NOMO-1 (cell line): ENCODE measurements around the gene RAD52.
"Not testable (repeated sequence)": the region's sequence is repeated elsewhere in the genome, so short reads cannot be mapped to it uniquely, and the experiment has no call there.

Experiments
- DNase-seq, 2 experiments: peaks; one replicate each; lab custom pipeline; 2025; ENCODE audit not compliant: unreplicated experiment in 2 of 2; lab: John Stamatoyannopoulos, UW

RAD52 gene

DNA sequence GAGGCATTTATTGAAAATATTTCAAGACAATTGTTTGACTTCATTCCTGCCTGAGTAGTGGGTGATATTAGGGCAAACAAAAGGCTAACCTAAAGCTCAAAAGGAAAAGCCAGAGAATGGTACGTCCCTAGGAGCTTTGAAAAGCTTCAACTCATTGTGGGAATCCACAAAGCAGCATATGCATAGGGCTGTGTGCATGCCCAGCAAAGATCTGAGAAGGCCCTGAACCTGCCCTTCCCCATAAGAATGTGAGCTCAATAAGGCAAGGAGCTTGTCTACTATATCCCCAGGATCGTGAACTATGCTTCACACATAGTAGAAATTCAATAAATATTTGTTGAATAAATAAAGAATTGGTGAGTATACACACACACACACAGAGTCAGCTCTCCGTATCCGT is 19.1 kb upstream of the RAD52 start:
- no peak for DNase-seq

DNA sequence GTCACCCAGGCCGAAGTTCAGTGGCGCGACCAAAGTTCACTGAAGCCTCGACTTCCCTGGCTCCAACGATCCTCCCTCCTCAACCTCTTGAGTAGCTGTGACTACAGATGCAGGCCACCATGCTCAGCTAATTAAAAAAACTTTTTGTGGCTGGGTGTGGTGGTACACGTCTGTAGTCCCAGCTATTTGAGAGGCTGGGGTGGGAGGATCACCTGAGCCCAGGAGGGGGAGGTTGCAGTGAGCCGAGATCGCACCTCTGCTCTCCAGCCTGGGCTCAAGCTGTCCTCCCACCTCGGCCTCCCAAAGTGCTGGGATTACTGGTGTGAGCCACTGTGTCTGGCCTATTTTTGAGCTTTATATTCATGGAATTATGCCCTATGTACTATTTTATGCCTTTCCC is 18.1 kb upstream of the RAD52 start:
- DNase-seq, result no peak

DNA sequence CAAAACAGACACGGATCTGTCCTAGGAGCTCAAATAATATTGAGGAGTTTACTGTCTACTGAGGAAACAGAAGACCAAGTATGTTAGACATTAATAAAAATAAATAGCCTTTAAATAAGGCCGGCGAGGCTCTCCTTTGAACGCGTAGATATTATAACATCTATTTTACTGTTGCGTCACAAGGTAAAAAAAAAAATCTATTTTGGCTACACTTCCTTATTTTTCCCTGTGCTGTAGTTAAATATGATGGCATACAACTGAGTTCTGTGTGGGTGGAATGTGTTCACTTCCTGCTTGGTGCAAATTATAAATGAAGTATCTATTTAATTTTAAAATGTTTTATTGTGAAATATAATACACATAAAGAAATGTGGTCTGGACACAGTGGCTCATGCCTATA is 17.2 kb upstream of the RAD52 start:
- DNase-seq, result peak; percentile 57 to 64

DNA sequence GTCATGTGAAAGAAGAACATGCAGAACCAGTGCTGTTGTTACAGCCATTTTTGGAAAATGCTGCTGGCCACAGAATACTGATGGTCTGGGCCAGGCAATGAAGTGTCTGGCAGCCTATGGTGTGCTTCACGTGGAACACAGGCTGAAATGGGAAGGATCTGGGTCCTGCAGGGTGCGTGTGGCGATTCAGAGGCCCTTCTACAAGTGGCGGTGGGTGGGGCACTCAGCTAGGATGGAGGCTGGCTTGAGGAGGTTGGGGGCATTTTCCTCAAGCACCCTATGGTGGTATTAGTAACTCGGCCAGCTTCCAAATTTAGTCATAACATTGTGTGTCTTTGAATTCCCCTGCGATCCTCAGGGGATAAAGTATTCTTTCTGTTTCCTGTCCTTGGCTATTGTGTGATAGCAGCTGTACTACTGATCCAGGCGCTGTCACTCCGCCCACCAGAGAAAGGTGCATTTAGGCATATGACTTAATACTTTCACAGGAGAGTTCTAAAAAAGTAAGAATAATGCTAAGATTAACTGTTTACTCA is 9.2 kb upstream of the RAD52 start:
- no peak for DNase-seq

DNA sequence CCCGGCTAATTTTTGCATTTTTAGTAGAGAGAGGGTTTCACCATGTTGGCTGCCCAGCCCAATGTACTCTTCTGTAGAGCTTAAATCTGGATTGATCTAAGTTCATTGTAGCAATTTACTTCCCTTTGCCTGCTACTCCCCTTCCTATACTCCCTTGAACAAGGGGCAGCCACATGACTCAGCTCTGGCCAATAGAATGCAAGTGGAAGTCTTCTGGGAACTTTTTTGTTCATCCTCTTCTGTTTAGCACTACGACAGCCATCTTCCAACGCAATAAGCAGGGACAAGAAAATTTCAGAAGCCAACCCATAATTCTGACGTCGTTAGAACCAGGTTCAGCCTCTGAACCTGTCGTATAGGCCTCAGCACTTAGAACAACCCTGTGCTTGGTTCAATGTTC is 6.4 kb upstream of the RAD52 start:
- DNase-seq, result no peak

DNA sequence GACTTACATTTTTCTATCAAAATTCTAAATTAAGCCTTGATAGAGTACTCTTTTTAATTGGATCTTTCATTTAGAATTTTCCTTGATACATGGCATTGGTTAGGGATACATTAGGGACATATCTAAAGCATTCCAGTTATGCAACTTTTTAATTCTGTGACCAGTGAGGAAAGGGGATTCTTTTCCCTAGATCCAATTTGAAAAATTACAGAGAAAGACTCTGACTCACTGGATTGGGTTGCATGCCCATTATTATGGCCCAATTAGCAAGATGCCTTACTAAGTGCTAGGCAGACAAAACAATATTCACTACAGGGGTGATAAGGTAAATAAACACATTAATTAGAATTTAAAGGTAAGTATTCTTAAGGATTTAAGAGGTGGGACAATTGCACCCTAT is 5.2 kb upstream of the RAD52 start:
- DNase-seq, result no peak

DNA sequence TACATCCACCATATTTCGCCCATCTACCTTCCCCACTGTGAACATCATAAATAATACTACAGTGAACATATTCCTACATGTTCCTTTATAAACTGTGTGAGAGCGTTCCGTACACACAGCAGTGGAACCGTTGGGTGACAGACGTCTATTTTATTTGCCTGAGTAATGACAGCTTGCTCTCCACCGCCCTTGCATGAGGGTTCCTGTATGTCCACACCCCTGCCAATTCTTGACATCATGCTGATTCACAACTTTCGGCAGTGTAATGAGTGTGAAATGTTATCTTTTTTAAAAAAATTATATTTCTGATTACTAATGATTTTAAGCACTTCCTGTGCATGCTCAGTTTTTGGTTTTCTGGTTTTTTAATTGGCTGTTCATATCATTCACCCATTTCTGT is 4.3 kb upstream of the RAD52 start:
- DNase-seq, result no peak

DNA sequence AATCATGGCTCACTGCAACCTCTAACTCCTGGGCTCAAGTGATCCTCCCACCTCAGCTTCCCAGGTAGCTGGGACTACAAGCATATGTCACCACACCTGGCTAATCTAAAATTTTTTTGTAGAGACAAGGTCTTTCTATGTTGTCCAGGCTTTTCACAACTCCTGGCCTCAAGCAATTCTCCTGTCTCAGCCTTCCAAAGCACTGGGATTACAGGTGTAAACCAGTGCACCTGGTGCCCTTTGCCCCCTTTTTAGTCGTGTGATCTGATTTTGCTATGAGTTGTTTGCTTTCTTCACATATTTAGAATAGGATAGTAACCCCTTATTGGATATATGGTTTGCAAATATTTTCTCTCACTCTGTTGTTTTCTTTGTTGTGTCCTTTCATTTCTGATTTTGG is 1.7 kb upstream of the RAD52 start:
- no peak for DNase-seq

DNA sequence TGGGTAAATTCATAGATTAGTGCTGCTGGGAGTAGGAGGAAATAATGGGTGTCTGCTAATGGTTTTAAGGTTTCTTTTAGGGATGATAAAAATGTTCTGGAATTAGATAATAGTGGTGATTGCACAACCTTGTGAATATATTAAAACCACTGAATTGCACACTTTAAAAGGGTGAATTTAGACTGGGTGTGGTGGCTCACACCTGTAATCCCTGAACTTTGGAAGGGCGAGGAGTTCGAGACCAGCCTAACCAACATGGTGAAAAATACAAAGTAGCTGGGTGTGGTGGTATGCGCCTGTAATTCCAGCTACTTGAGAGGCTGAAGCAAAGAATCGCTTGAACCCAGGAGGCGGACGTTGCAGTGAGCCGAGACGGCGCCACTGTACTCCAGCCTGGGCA is 1.3 kb downstream of the RAD52 start:
- no peak for DNase-seq

DNA sequence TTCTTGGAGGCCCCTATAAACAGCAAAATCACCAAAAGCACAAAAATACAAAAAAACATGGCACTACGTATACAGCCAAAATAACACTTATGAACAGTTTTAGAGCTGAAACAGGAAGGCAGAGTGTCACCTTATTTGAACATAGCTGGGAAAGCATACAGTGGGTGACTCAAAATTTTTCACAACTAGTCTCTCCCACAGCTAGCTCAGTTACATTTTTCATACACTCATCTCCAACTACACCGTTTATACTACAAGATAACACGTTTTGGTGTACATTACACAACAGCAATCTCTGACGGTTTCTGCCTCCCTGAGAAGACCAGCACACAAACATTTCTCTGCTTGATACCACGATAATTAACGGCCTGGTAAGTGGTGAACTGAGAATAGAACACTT is 2.9 kb downstream of the RAD52 start:
- no peak for DNase-seq

DNA sequence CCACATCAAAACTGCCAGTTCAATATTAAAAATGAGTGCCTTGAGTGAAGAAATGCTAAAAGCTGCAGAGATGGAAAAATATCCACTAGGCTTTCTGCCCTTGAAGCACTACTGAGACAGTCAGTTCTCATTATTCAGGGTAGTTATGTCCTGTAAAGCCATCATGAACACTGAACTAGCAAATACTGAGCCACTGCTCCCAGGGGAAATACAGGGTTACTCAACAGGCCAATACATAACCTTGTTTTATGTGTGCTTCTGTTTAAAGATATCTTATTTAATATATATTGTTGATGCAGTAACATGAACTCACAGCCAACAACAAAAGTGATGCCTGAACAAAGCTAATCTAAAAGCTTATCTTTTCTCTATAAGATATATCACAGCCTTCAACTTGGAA is 3.3 kb downstream of the RAD52 start:
- DNase-seq, result no peak

DNA sequence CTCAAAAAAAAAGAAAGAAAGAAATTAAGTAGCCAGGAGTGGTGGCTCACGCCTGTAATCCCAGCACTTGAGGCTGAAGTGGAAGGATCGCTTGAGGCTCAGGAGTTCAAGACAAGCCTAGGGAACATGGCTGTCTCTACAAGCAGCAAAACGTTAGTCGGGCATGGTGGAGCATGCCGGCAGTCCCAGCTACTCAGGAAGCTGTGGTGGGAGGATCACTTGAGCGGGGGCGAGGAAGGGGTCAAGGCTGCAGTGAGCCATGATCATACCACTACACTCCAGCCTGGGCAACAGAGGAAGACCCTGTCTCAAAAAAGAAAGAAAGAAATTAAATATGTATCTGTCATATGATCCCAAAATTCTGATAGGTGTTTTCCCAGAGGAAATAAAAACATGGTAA is 5.3 kb downstream of the RAD52 start:
- no peak for DNase-seq

DNA sequence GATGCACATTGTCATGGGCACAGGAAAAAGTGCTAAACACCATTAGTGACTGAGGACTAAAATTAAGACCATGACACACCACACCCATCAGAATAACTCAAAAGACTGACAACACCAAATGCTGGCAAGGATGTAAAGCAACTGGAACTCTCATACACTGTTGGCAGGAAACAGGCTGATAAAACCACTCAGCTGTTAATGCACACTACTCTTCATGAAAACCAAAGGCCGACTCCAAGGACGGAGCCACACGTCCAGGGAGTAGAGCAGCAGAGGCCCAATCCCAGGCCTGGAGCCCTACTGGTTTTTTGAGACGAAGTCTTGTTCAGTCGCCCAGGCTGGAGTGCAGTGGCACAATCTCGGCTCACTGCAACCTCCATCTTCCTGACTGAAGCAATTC is 6.4 kb downstream of the RAD52 start:
- no peak for DNase-seq

DNA sequence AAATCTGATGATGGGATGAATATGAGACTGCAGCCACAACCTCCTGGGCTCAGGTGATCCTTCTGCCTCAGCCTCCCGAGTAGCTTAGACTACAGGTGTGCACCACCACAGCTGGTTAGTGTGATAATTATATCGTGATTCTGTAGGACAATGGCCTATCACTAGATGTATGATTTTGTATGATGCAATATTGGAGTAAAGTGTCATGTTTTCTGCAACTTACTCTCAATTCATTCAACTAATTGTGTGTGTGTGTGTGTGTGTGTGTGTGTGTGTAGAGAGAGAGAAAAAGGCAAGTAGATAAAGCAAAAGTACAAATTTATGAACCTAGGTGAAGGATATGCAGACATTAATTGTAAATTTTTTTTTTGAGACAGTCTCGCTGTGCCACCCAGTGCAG is 10.7 kb downstream of the RAD52 start:
- DNase-seq, result no peak

DNA sequence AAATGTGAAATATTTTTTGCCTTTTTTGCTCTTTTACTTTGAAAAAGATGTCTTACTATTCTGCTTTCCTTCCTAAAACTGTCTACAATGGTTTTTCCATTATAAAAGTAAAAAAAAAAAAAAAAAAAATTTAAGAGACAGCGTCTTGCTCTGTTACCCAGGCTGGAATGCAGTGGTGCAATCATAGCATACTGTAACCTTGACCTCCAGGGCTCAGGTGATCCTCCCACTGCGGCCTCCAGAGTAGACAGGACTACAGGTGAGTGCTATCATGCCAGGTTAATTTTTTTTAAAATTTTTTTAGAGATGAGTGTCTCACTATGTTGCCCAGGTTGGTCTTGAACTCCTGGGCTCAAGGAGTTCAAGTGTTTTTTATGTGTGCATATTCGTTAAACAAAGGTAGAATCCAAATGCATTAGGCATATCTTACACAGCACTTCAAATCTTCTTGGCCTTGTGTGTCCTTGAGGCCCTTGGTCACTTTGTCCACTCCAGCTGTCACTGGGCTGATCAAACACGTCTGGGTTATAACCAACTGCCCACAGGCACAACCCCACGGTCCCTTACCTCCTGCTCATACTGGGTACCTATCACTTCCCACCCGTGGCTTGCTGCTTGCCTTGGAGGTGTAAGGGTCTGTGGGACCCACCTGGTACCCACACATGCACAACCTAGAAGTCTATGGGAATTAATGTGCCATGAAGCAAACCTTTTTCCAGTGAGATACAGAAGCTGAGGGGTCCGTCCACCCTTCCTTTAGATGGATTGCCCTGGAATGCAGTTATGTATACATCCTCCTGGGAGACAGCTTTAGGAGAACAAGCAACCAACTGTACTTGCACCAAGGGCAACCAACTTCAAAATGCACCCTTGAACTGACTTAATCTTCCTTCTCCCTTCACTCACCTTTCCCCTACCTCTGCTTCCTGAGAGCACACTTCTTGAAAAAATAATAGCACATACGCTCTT is 12.8 kb downstream of the RAD52 start:
- no peak for DNase-seq

DNA sequence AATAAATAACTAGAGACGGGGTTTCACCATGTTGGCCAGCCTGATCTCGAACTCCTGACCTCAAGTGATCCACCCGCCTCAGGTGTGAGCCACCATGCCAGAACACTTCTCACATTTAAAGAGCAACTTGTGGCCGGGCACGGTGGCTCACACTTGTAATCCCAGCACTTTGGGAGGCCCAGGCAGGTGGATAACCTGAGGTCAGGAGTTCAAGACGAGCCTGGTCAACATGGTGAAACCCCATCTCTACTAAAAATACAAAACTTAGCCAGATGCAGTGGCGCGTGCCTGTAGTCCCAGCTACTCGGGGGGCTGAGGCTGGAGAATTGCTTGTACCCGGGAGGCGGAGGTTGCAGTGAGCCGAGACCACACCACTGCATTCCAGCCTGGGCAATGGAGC is 13.6 kb downstream of the RAD52 start:
- not testable (repeated sequence) for DNase-seq

DNA sequence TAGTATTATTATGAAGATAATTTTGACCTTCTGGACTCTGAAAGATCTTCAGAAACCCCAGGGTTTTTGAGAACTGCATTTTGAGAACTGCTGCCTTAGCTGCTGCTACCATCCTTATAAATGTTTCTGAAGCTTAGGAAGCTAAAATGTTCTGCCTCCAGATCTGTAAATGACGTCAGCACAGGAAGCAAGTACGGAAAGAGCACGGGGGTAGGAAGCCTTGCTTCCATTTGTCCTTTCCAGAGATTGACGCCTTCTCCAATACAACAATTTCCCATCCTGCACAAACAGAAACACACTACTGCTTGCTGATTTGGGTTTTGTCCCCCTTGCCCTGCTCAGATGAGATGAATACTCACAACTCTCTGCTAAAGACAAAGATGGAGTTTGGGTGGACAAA is 17.9 kb downstream of the RAD52 start:
- no peak for DNase-seq

DNA sequence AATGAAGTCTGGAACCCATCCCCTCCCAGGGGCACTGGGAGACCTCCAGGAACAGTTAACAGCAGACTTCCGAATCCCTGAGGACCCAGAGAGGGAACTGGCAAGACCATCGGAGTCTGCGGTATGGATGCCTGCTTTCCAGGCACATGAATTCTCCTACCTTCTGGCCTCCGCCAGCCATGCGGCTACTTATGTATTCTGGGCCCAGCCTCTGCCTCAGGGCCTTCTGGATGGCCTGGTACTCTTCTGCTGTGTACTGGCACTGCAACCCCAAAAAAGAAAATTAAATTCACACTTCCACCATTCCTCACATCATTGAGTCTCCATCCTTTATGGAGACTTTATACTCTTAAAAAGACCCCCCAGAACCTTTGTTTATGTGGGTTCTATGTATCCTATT is 18.4 kb downstream of the RAD52 start:
- DNase-seq, result no peak

DNA sequence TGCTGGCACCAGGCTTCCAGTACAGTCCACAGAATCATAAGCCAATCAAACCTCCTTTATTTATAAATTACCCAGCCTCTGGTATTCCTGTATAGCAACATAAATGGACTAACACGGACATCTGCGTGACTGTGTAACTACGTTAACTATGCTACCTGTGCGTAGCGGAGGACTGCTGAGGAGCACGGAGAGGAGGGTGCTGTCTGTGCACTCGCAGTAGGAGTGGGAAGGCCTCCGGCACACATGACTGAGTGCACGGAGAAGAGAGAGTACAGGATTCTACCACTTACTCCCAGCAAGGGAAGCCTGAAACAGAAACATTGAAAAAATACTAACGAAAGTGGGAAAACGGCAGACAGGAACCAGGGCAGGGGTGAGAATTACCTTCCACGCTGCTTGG is 22.9 kb downstream of the RAD52 start:
- DNase-seq, result no peak

DNA sequence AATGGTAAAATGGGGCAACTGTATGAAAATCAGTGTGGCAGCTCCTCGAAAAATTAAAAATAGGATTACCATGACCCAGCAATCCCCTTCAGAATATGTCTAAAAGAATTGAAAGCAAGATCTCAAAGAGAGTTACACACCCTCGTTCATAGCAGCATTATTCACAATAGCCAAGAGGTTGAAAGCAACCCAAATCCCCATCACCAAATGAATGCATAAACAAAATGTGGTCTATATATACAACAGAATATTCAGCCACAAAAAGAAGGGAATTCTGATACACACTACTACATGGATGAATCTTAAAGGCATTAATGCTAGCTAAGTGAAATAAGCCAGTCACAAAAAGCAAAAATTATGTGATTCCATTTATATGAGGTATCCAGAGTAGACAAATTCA is 27.2 kb downstream of the RAD52 start:
- no peak for DNase-seq

DNA sequence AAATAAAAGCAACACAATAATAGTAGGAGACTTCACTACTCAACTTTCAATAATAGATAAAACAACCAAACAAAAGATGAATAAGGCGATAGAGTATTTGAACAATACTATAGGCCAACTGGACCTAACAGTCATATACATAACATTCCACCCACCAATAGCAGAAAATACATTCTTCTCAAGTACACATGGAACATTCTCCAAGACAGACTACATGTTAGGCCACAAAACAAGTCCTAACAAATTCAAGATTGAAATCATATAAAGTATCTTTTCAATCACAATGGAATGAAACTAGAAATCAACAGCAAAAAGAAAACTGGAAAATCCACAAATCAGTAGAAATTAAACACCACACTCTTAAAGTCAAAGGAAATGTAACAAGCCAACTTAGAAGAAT is 28.8 kb downstream of the RAD52 start:
- no peak for DNase-seq

DNA sequence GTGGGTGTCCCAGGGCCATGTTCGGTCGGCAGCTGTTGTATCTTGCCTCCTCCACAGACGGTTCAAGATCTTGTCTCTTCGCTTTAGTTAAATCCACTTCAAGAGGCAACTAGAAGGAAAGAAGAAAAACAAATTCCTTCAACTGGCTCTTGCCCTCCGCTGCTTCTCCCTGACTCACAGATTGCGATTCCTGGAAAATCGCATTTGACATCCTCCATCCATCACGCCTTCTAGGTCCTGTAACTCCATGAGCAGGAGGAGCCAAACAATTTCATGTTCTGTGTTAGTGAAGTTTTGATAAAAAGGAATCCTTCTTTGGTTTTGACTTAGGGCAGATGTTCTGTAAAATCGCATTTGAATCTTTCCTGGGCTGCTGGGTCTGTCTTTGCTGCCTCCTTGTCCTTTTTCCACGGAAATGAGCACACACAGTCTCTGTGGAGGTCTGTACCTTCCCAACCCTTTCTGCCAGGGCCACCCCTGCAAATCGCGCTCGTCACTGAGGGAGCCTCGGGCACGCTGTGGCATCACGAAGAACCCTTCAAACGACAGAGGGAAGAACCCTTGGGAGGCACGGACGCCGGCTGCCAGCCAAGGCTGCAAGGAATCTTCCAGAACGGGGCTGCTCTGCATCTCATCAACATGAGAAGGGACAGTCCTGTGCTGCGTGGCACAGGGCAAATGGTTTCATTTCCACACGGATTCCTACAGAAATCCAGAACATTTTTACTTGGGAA is 32.6 kb downstream of the RAD52 start:
- DNase-seq, result no peak
